Measurements from ENCODE around the gene ADGRG1. TPM values are rescaled to one million over a fixed set of nuclear protein-coding genes. Genes with fewer than 3 reads are reported as not detected.

Gene ADGRG1
- total RNA-seq, 1 experiment from 2014 or later, result 2.0 TPM

DNA sequence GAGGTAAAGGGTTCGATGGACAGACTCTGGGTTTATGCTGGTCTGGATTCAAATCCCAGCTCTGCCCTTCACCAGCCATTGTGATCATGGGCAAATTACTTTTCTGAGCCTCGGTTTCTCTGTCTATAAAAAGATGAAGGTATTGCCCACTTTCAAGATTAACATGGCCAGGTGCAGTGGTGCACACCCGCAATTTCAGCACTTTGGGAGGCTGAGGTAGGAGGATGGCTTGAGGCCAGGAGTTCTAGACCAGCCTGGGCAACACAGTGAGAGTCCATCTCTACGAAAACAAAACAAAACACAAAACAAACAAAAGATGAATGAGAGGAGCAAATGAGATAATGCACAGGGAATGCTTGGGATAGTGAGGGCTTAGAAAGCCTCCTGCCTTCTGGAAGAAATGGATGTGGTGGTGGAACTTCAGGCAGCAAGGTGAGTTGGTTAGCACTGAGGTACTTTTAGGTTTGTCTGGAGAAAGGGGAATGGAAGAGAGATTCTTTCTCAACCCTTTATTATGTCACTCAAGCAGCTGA lies 48.2 kb downstream of the ADGRG1 start (continued):
- TF ChIP-seq TEAD4 (CRISPR knock-in tag; IDR thresholded peaks at IDR 0.05) (no peak), NR3C1 (CRISPR knock-in tag; conservative IDR thresholded peaks at IDR 0.05; ENCODE audit: low read depth) (no peak)
- TF ChIP-seq, protein P1, sequence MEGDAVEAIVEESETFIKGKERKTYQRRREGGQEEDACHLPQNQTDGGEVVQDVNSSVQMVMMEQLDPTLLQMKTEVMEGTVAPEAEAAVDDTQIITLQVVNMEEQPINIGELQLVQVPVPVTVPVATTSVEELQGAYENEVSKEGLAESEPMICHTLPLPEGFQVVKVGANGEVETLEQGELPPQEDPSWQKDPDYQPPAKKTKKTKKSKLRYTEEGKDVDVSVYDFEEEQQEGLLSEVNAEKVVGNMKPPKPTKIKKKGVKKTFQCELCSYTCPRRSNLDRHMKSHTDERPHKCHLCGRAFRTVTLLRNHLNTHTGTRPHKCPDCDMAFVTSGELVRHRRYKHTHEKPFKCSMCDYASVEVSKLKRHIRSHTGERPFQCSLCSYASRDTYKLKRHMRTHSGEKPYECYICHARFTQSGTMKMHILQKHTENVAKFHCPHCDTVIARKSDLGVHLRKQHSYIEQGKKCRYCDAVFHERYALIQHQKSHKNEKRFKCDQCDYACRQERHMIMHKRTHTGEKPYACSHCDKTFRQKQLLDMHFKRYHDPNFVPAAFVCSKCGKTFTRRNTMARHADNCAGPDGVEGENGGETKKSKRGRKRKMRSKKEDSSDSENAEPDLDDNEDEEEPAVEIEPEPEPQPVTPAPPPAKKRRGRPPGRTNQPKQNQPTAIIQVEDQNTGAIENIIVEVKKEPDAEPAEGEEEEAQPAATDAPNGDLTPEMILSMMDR (IDR thresholded peaks at IDR 0.05), result no peak

DNA sequence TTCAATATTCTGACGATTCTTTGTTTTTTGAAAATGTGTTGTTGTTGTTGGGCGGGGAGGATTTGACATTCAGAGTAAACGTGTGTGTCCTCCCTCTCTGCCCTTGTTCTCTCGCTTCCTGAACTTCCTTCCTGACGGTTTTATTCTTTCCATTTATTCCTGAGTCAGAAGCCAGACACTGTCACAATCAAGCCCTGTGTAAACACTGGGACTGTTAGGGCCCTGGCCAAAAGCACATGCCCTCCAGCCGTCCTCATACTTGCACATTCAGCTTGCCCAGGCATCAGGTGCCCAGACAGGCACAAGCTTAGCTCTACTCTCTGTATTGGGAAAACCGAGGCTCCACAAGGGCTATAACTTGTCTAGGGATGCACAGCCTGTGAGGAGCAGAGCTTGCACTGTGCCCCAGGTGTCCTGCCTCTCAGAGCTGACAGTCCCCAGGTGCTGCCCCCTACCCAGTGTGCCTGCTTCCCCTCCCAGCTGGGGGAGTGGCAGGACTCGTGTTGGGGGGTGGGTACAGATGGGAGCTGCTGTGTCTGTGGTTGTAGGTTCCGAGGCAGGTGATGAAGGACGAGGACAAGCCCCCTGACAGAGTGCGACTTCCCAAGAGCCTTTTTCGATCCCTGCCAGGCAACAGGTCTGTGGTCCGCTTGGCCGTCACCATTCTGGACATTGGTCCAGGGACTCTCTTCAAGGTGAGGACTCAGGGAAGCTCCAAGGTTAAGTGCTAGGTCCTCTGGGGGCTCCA lies 49.4 kb downstream of the ADGRG1 start:
- POLR2A ChIA-PET, result no interaction called here
- H3K27me3 Mint-ChIP-seq (ENCODE audit: low read depth), result peaks cover 7% of the 10 kb centered on the region
- ATAC-seq, result no peak

More for the DNA sequence above, 49.4 kb downstream of the ADGRG1 start:
- Mint-ChIP-seq H3K27ac (peak overlapping the region; percentile 92; the same call in 1 of the 2 replicates), H3K4me3 (no peak overlapping the region), H3K4me1 (peaks cover 36% of the 10 kb centered on the region), H3K36me3 (no peaks in the 10 kb centered on the region), H3K9me3 (no peaks in the 10 kb centered on the region)
- DNase-seq (ENCODE audit: low spot score), result no peak
- CTCF ChIA-PET, result interaction anchor here (0.6 to 3.4 kb wide), 3 partner anchors 10 to 101 kb away, joined by 3 to 24 read pairs (median 3); partner anchors contain the start of gene ADGRG3
- TF ChIP-seq, protein P2, sequence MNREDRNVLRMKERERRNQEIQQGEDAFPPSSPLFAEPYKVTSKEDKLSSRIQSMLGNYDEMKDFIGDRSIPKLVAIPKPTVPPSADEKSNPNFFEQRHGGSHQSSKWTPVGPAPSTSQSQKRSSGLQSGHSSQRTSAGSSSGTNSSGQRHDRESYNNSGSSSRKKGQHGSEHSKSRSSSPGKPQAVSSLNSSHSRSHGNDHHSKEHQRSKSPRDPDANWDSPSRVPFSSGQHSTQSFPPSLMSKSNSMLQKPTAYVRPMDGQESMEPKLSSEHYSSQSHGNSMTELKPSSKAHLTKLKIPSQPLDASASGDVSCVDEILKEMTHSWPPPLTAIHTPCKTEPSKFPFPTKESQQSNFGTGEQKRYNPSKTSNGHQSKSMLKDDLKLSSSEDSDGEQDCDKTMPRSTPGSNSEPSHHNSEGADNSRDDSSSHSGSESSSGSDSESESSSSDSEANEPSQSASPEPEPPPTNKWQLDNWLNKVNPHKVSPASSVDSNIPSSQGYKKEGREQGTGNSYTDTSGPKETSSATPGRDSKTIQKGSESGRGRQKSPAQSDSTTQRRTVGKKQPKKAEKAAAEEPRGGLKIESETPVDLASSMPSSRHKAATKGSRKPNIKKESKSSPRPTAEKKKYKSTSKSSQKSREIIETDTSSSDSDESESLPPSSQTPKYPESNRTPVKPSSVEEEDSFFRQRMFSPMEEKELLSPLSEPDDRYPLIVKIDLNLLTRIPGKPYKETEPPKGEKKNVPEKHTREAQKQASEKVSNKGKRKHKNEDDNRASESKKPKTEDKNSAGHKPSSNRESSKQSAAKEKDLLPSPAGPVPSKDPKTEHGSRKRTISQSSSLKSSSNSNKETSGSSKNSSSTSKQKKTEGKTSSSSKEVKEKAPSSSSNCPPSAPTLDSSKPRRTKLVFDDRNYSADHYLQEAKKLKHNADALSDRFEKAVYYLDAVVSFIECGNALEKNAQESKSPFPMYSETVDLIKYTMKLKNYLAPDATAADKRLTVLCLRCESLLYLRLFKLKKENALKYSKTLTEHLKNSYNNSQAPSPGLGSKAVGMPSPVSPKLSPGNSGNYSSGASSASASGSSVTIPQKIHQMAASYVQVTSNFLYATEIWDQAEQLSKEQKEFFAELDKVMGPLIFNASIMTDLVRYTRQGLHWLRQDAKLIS (CRISPR knock-in tag; IDR thresholded peaks at IDR 0.05; ENCODE audit: borderline replicate concordance), result no peak
- TF ChIP-seq JUN (CRISPR knock-in tag; IDR thresholded peaks at IDR 0.05) (no peak), ZNF396 (CRISPR knock-in tag; IDR thresholded peaks at IDR 0.05; ENCODE audit: borderline replicate concordance) (no peak), ESRRA (CRISPR knock-in tag; IDR thresholded peaks at IDR 0.05; ENCODE audit: borderline replicate concordance) (no peak), ZNF671 (CRISPR knock-in tag; IDR thresholded peaks at IDR 0.05) (no peak), OVOL2 (CRISPR knock-in tag; IDR thresholded peaks at IDR 0.05; ENCODE audit: borderline replicate concordance) (no peak), CDX4 (CRISPR knock-in tag; IDR thresholded peaks at IDR 0.05; ENCODE audit: borderline replicate concordance) (no peak), RELA (CRISPR knock-in tag; IDR thresholded peaks at IDR 0.05; ENCODE audit: borderline replicate concordance) (no peak)
- TF ChIP-seq, protein P3, sequence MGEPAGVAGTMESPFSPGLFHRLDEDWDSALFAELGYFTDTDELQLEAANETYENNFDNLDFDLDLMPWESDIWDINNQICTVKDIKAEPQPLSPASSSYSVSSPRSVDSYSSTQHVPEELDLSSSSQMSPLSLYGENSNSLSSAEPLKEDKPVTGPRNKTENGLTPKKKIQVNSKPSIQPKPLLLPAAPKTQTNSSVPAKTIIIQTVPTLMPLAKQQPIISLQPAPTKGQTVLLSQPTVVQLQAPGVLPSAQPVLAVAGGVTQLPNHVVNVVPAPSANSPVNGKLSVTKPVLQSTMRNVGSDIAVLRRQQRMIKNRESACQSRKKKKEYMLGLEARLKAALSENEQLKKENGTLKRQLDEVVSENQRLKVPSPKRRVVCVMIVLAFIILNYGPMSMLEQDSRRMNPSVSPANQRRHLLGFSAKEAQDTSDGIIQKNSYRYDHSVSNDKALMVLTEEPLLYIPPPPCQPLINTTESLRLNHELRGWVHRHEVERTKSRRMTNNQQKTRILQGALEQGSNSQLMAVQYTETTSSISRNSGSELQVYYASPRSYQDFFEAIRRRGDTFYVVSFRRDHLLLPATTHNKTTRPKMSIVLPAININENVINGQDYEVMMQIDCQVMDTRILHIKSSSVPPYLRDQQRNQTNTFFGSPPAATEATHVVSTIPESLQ (CRISPR knock-in tag; IDR thresholded peaks at IDR 0.05), result no peak
- TF ChIP-seq, protein P4, sequence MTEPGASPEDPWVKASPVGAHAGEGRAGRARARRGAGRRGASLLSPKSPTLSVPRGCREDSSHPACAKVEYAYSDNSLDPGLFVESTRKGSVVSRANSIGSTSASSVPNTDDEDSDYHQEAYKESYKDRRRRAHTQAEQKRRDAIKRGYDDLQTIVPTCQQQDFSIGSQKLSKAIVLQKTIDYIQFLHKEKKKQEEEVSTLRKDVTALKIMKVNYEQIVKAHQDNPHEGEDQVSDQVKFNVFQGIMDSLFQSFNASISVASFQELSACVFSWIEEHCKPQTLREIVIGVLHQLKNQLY (CRISPR knock-in tag; IDR thresholded peaks at IDR 0.05), result no peak
